GM11168 (cell line): ENCODE measurements around the gene NEK1.
"Not testable (repeated sequence)": the region's sequence is repeated elsewhere in the genome, so short reads cannot be mapped to it uniquely, and the experiment has no call there.

Source experiments
- in situ Hi-C: fragments of 300-500 bp; cut with MboI; formaldehyde crosslinking; loops from one replicate; pipeline ENCODE4 v1.12.0; 2022; ENCODE audit warnings: low sequenced_read_pairs; ENCODE audit not compliant: unreplicated experiment

The NEK1 gene

DNA sequence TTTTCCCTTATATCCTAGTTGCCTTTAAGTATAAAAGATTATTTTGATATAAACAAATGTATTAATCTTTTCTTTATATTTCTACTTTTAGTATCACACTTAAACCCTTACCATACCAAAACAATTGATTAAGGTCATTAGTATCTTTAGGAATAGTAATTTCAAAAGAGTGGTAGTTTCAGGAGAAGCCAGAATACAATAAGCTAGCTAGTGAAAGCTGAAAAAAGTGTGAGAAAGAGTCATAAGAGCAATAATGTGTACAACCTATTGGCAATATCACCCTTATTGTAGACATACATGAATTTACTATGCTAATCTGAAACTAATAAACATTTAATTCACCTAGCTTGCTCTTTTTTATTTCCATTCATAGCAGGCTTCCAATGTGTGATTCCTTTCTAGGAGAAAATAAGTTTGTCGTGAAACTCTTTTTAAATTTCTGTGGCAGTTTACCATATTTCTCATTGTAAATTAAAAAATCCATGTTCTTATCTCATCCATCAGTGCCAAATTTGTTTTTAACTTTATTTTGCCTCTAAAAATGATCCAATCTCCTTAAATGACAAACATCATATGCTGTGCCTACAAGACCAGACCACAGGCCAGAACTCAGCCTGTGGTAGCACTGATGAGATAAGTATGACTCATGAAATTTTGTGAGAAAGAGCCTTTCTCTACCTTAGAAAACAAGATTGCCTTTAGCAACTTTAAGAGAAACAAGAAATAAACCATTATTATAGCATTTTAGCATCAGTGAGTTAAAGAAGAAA, 8.1 kb downstream of the NEK1 start:
- in situ Hi-C loops, result loop anchor here (25.0 kb wide), 1 partner anchor 433 kb away; the partner anchor contains the start of gene MFAP3L

DNA sequence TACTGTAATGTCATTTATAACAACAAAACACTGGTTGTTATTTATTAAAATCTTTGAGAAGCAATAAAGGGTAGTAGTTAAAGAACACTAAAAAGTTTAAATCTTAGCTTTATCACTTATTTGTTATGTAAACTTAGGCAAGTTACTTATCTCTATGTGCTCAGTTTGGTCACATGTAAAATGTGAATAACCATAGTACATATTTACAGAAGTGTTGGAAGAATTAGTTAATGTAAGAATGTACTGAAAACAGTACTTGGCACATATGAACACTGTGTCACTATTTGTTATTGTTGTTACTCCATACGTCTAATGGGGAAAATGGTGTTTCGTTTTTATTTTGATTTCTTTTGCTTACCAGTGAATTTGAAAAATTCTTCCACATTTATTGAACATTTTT, 9.1 kb downstream of the NEK1 start:
- in situ Hi-C loops, result loop anchor here (25.0 kb wide), 1 partner anchor 434 kb away; the partner anchor contains the start of gene MFAP3L

DNA sequence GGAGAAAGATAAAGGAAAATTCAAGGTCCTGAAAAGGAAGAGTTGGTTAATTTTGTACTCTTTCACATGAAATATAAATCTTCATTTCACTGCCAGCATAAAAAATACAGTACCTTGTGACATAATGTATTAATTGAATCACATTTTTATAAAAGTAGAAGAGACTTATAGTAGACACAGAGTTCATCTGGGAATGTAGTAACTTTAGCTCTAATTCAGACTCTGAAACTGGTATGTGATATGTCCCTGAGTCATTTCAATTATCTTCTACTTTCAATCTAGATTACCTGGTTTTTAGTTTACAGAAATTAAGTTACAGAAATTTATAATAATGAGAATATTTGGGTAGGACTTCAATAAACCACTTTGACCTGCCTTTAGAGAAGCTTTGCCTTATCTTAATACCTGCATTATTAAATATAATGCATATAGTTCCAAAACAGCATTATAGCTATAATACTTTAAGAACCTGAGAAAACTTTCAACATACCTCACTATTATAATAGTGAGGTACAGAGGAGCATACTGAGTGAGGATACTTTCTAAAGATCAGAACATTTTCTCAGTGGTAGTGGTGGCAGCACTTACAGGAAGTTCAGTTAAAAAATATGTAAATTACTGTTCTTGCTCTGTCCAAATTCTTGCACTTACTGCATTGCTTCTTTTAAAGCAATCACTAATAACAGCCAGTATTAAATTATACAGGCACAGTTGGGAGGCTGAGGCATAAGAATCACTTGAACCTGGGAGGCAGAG, 11.2 kb downstream of the NEK1 start:
- in situ Hi-C loops, result loop anchor here (25.0 kb wide), 1 partner anchor 436 kb away; the partner anchor contains the start of gene MFAP3L

DNA sequence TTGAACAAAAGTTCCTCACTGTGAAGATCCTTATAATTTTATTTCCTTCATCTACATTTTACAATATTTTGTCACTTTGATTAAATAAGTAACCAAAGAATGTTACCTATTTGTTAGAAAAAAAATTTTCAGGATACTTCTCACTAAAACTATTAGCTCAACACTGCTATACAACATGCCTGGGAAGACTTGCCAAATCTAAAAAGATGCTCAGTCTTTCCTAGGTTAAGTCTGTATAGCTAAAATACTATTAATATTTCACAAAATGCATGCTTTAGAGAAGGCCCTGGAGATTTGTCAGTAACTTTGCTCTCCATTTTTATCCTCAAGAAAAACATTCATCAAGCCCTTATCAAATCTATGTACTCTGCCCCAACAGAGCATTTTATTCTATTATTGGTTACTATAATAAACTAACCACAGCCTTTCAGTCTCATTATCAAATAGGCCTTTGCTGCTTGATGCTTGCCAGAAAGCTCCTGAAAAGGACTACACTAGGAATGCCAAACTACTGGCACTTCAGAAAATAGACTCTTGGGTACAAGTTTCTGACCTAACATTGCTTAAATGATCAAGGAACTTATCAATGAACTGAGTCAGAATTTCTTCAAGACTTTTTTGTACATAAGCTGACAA, 17.7 kb downstream of the NEK1 start:
- in situ Hi-C loops, result no loop called here

DNA sequence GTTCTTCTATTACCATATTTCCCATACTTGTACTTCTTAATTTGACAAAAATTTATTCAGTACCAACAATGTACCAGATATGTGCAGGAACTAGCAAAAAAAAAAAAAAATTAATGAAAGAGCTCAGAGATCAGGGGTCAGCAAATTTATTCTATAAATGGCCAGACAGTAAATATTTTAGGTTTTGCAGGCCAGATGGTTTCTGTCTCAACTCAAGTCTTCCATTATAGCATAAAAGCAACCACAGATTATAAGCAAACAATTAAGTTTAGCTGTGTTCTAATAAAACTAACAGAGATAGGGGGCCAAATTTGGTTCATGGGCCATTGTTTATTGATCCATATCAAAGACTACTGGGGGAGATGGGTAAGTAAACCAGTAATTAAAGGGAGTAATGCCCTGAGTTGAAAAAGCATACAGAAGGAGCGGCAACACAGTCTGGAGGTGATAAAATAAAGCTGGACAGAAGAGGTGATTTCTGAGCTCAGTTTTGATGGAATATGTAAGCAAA, 19.3 kb downstream of the NEK1 start:
- in situ Hi-C loops, result no loop called here

DNA sequence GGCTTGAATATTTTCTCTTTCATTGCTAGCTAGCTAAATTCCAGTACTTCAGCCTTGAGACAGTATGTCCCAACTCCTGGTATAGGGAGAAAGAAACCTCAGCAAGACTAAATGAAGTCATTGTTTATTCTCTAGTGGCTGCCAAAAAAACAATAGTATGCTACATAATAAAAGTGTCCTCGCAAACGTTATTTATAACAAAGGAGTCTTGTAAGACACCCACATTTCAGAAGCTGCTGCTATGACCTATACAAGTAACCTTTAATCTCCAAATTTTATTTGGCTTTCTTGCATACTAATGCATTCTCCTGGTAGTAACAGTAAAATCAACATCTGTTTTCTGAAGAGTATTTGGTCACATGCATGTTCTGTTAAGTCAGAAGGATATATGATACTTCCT, 28.8 kb downstream of the NEK1 start:
- in situ Hi-C loops, result no loop called here

DNA sequence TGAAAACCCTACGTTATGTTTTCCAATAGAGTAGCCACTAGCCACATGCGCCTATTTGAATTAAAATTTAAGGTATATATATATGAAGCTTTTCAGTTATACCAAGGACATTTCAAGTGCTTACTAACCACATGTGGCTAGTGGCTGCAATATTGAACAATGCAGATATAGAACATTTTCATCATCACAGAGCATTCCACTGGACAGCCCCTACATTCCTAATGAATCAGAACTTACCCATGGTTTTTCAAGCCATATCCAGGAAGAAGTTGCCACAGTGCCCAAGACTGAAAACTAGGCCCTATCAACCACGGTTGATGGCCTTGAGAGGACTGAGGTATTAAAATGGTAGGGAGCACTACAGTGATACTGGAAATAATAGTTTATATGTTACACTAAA, 29.7 kb downstream of the NEK1 start:
- in situ Hi-C loops, result no loop called here

DNA sequence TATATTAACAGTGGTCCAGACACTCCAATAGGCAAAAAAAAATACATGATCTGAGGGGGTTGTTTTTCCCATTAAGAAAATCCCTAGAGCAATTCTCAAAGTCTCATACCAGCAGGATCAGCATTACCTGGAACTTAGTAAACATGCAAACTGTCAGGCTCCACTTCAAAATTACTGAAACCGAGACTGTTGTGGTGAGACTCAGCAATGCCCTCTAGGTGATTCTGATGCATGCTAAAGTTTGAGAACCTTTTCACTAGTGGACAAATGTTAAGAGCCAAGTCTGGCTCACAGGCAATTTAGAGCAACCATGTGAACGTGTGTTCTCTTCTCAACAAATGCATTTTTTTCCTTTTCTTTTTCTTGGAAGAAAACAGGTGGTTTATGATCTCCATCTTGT, 30.2 kb downstream of the NEK1 start:
- in situ Hi-C loops, result no loop called here

DNA sequence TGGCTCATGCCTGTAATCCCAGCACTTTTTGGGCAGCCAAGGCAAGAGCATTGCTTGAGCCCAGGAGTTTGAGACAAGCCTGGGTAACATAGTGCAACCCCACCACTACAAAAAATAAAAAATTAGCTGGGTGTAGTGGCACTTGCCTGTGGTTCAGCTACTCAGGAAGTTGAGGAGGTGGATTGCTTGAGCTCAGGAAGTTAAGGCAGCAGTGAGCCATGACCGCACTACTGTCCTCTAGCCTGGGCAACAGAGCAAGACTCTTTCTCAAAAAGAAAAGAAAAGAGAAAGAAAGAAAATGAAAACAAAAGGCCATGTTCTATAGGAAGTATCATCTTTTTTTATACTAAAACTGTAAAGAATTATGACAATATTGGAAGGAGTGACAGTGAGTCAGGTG, 38.5 kb downstream of the NEK1 start:
- in situ Hi-C loops, result no loop called here

DNA sequence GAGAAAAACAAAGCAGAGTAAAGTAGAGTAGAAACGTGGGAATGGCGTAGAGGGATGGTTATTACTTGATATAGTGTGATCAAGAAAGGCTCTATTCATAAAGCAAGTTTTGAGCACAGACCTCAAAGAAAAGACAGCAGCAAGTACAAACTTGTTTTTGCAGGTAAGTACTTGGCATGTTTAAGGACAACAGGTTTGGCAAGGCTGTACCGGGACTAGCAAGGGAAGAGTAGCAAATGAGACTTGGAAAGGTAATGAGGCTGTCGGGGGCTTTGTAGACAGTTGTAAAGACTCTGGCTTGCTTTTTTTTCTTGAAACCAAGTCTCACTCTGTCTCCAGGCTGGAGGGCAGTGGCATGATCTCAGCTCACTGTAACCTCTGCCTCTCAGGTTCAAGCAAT, 40.9 kb downstream of the NEK1 start:
- in situ Hi-C loops, result no loop called here

DNA sequence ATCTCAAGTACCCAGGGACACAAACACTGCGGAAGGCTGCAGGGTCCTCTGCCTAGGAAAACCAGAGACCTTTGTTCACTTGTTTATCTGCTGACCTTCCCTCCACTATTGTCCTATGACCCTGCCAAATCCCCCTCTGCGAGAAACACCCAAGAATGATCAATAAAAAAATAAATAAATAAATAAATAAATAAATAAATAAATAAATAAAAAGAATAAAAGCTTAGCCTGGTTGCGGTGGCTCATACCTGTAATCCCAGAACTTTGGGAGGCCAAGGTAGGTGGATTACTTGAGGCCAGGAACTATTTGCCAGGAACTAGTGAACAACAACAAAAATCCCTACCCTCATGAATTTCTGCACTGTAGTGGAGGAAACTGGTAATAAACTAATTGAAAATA, 41.4 kb downstream of the NEK1 start:
- in situ Hi-C loops, result not testable (repeated sequence)

DNA sequence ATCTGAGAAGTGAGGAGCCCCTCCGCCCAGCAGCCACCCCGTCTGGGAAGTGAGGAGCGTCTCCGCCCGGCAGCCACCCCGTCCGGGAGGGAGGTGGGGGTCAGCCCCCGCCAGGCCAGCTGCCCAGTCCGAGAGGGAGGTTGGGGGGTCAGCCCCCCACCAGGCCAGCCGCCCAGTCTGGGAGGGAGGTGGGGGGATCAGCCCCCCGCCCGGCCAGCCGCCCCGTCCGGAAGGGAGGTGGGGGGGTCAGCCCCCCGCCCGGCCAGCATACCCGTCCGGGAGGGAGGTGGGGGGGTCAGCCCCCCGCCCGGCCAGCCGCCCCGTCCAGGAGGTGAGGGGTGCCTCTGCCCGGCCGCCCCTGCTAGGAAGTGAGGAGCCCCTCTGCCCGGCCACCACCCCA, 42.1 kb downstream of the NEK1 start:
- in situ Hi-C loops, result not testable (repeated sequence)

DNA sequence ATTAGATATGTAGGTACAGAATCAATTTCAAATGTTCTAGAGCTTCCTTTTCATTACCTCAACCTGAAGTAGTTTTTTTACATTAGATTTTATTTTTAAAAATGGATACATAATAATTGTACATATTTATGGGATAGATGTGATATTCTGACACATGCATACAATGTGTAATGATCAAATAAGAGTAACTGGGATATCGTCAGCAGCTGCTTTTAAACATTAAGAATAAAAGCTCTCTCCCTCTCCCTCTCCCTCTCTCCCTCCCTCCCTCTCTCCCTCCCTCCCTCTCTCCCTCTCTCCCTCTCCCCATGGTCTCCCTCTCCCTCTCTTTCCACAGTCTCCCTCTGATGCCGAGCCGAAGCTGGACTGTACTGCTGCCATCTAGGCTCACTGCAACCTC, 43.2 kb downstream of the NEK1 start:
- in situ Hi-C loops, result not testable (repeated sequence)

DNA sequence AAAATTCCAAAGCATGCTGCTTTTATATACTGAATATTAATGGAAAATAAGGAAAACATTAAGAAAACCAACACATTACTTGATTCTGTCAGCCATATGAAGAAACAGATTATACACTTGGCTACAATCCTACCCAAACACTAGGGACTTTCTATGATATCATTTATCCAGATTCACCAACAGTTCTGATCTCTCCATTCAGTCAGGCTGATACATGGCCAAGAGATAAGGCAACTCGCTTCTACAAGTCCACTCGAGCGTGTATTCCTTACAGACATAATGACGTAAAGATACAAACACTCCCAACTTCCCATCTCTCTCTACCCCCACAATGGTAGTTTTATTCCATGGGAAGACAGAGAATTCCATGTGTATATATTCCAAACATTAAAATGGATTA, 44.5 kb downstream of the NEK1 start:
- in situ Hi-C loops, result no loop called here

DNA sequence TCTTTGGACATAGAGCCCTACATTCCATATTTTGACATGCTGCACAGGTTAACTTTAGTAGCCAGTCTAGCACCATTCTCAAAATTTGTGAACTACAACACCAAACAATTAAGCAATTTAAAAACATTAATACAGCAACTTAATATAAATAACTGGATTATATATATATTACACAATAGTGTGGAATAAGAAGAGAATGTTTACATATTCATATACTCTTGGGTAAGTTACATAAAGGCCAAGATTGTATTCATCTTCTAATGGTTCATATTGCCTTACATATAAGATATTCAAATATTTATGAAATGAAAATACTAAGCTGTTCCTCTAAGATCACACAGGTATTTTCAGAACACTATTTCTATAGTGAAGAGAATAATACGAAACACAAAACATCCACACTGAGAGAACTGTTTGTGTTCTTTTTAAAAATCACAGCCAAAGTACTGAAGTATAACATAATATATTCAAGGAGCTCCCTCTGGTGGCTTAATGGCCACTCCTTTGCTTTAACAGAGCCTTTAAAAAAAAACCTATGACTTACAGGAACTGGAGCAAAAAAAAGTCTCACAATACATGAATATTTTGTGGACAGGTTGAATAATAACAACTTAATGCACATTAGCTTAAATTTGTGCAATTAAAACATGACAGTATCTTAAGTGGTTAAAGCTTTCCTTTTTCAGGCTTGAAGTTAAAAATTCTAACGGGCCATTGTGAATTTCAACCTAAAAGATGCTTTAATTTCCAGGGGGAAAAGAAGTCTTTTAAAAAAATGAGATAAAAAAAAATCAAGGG, 46.2 kb downstream of the NEK1 start:
- in situ Hi-C loops, result no loop called here

DNA sequence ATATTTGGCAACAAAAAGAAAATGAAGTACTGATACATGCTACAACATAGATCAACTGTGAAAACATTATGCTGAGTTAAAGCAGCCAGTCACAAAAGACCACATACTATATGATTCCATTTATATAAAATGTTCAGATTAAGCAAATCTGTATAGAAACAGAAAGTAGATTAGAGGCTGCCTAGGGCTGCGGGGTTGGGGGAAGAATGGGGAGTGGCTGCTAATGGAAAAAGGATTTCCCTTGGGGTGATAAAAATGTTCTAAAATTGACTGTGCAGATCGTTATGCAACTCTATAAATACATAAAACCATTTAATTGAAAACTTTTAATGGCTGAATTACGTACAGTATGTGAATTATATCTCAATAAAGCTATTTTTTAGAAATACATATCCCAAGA, 46.8 kb downstream of the NEK1 start:
- in situ Hi-C loops, result no loop called here

DNA sequence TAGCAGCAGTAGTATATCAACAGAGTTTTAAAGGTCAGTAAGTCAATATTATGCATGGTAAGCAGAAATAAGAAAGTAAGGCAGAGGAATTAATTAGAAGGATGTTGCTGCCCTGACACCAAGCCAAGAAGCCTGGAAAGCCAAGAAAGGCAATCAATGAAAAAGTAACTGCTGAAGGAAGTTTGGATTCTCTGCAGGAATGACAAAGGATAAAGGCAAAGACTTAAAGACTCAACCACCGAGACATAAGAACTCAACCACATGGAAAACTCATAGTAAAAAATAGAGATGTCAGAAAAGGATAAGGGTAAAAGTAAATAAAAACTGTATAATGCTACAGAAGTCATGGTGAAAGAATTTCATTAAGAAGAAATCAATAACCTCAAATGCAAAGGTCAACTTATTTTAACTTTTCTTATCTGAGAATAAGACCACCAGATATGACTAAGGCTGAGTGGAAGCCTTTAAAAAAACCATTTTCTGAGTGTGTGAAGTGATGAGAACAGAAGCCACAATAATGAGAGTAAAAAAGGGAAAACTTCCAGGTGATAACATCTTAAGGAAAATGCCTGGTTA, 55.2 kb downstream of the NEK1 start:
- in situ Hi-C loops, result no loop called here

DNA sequence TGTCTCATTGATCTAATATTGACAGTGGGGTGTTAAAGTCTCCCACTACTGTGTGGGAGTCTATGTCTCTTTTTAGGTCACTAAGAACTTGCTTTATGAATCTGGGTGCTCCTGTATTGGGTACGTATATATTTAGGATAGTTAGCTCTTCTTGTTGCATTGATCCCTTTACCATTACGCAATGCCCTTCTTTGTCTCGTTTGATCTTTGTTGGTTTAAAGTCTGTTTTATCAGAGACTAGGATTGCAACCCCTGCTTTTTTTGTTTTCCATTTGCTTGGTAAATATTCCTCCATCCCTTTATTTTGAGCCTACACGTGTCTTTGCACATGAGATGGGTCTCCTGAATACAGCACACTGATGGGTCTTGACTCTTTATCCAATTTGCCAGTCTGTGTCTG, 65.8 kb downstream of the NEK1 start:
- in situ Hi-C loops, result not testable (repeated sequence)

DNA sequence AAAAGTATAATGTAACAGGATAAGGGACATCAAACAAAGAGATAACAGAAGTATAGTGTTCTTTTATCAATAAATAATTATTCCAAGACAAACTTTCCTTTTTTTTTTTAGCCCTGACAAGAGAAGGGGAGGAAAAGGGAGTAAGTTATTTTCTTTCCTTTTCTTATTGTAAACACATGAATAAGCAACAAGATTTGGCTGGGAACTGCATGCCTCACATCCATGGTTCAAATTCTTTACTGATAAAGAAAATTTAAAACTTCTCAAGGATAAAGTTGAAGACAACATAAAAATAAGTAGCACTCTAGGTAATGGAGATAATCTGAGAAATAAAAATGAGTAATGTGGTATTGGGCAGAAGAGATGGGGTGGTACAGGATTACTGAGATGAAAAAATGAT, 71.6 kb downstream of the NEK1 start:
- in situ Hi-C loops, result no loop called here

DNA sequence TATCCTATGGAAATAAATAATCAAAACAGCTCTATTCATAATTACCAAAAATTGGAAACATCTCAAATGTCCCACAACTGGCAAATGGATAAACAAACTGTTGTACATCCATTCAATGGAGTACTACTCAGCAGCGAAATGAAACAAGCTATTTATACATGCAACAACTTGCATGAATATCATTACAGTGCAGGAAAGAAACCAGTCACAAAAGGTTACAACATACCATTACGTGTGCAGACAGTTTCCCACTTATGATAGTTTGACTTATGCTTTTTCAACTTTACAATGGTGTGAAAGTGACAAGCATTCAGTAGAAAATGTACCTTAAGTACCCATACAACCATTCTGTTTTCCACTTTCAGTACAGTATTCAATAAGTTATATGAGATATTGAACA, 82.3 kb downstream of the NEK1 start:
- in situ Hi-C loops, result no loop called here
